HK-2 (cell line): ENCODE data around the gene HERC6.
"Not testable (repeated sequence)": the region's sequence is repeated elsewhere in the genome, so short reads cannot be mapped to it uniquely, and the experiment has no call there.

ENCODE experiments used
- DNase-seq: peaks from one replicate; pipeline ENCODE4 v3.0.0-alpha.2; 2018; ENCODE audit not compliant: unreplicated experiment

Gene HERC6

DNA sequence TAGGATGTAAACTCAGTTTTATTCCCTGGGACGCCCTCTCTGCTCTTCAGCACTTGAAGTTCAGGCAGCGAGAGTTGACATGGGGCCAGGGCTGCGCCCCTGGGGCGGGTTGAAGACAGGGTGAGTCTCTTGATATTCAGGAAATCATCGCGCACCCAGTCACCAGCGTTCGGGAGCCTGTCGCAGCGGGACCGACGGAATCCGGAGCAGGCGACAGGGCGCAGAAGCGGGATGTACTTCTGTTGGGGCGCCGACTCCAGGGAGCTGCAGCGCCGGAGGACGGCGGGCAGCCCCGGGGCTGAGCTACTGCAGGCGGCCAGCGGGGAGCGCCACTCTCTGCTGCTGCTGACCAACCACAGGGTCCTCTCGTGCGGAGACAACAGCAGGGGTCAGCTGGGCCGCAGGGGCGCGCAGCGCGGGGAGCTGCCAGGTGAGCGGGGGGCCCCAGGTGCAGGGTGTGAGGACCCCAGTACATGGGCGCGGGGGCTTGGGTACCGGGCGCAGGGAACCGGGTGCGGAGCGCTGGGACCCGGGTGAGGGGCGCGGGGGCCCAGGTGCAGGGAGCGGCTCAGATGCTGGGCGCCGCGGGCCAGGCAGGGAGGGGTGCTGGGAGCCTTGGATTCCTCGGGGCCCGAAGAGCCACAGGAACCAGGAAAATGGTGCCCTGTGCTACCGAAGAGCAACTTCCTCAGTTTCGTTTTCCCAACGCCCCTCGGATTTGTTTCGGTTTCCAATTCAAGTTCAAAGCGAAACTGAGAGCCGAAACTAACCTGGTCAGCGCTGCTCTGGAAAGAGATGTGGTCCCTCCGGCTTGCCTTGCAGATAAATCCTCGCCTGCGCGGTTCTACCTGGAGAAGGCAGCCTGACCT, at the start of gene HERC6:
HERC6 (plus strand) TSS at position 162 of the 869 bp plus-strand sequence; CDS start at position 232, 70 bp downstream.
- DNase-seq, result peak; percentile 68

DNA sequence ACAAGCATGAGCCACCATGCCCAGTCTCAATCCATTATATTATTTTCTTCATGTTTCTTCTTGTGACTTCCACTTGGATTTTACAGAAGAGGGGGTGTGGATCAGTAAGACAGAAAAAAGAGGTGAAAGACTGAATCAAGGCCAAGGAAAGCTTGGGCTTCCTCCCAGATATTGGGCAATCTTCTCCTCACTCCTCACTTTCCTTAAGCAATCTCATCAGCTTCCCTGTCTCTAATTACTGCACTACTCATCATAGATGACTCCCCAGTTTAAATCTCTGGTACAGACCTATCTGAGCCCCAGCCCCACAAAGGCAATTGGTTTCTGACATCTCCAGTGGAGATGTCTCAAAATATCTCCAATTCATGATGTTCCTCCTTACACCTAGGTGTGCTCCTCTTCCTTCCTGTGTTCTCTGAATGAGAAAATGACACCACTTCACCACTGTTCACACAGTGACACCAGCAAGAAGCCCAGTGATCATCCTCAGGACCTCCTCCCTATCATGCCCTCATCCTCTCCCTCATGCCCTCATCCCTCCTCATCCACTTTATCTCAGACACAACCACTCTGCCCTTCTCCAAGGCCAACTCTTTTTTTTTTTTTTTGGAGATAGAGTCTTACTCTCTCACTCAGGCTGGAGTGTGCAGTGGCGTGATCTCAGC, 44.8 kb upstream of the HERC6 start:
- DNase-seq, result no peak

DNA sequence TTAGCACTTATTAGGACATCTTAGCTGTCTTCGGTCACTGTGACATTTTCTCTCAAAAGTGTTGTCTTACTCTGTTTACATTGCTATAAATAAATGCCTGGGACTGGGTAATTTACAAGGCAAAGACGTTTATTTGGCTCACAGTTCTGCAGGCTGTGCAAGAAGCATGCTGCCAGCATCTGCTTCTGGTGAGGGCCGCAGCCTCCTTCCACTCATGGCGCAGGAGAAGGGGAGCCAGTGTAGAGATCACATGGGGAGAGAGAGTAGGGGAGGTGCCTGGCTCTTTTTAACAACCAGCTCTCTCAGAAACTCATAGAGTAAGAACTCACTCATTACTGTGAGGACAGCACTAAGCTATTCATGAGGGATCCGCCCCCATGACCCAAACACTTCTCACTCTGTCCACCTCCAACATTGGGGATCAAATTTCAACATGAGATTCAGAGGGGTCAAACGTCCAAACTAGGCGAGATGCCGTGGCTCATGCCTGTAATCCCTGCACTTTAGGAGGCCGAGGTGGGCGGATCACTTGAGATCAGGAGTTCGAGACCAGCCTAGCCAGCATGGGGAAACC, 43.5 kb upstream of the HERC6 start:
- no peak for DNase-seq

DNA sequence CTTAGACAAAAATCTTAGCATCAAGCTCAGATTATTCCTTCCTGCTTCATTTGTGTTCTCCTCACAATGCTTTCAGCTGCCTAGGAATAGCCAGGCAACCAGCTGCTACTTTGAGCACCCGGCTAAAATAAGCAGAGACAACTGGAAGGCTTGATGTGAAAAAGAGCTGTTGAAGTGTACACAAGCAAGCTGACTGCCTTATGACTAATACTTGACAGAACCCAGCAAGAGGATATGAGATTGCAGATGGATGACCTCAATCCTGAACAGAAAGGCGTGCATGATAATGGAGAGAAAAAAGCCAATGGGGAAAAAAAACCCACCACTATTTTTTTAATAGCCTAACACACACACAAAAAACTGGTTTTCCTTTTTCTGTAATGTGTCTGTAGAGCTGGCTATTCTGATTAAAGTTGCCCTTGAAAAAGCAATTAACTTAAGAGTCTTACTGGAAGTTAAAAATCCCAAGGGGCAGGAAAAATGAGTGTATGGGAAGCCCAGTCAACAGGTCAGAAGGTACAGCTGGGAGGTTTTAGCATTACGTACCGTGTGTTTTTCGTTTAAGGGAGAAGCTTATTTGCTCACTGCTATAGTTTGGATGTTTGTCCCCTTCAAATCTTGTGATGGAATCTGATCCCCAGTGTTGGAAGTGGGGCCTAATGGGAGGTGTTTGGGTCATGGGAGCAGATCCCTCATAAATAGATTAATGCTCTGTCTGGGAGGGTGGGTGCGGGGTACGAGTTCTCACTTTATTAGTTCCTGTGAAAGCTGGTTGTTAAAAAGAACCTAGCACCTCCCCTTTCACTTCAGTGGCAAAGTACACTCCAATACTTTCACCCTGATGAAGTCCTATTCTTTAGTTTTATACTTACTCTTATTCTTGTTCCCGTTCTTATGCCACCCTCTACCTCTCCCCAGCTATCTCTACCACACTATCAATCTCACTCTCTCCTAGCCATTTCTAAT, 37.1 kb upstream of the HERC6 start:
- DNase-seq, result no peak

DNA sequence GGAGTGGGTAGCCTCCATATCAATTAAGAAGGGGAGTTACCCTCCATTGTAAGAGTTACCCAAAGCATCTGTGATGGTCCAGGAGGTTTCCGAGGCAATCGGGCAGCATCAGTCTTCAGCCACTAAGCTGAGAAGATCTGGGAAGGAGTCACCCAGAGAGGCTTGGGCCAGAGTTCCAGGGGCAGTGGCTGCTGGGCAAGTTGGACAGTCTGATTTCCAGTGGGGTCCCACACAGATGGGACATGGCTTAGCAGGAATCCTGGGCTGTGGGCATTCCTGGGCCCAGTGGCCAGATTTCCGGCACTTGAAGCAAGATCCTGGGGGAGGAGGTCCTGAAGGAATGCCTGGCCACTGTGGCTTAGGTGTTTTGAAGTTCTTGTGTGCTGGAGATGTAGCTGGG, 31.8 kb upstream of the HERC6 start:
- not testable (repeated sequence) for DNase-seq

DNA sequence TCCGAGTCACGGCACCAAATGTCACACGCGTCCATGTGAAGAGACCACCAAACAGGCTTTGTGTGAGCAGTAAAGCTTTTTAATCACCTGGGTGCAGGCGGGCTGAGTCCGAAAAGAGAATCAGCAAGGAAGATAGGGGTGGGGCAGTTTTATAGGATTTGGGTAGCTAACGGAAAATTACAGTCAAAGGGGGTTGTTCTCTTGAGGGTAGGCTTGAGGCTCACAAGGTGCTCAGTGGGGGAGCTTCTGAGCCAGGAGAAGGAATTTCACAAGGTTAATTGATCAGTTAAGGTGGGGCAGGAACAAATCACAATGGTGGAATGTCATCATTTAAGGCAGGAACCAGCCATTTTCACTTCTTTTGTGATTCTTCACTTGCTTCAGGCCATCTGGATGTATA, 29.9 kb upstream of the HERC6 start:
- not testable (repeated sequence) for DNase-seq

DNA sequence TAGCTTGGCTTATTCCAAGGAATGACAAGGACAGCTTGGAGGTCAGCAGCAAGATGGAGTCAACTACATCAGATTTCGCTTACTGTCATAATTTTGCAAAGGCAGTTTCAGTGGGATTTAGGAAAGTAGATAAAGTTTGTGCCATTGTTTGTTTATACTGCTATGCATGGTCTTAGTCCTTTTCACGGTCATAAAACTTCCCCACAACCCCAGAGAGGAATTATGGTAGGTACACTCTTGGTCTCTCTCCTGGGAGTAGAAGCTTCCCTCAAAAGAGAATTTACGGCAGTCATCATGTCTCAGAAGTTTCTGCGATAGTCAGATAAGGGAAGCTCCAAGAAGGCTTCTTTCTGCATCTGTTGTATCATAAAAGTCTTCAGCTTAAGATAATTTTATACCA, 27.9 kb upstream of the HERC6 start:
- no peak for DNase-seq

DNA sequence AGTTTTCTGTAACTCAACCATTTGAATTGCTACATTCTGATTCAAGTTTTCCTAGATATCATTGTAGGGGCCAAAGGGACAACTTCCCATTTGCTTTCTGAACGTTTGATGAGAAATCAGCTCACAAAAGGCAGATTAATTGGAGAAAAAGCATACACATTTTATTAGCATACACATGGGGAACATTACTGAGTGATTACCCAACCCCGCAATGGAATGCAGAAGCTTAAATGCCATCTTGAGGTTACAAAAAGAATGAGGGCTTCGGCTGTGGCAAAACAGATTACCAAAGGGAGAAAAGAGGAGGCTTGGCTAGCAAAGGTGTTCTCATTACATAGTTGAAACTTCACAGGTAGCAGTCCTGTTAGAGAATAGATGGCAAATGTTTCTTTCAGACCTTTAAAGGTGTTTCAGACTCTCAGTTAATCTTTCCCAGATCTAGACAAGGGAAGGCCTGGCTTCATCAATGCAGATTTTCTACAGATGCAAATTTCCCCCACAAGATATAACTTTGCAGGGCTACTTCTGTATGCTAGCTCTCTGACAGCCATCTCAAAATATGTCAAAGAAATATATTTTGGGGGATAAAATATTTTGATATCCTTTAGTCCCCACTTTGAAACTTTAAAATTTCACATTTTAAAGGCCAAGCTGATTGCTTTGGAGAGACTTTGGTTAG, 26.5 kb upstream of the HERC6 start:
- no peak for DNase-seq

DNA sequence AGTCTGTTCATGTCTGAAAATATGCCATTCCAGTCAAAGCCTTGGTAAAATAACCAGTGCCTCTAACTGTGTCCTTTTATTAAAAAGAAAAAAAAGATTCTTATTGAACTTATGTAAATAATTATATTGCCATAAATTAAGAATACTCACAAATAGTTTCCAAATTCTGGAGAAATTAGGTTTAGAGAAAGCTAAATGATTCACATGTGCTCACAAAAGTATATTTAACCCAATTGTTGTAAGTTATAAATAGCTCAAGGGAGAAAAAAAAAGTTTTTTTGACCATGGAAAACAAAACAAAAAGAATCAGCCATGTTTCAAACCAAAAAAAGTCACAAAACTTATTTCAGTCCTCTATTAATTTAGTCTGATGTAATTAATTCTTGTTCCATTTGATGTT, 25.3 kb upstream of the HERC6 start:
- DNase-seq, result no peak

DNA sequence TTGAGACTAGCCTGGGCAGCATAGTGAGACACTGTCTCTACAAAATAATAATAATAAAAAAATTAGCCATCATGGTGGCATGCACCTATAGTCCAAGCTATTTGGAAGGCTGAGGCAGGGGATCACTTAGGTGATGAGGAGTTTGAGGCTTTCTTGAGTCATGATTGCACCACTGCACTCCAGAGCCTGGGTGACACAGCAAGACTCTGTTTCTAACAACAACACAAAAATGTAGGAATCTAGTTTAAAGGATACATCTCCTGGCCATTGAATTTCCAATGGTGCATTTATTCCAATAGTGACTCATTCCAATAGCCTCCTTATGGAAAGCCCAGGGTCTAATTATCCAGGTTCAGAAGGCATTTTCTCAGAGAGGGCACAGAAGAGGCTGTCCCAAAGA, 21.9 kb upstream of the HERC6 start:
- no peak for DNase-seq

DNA sequence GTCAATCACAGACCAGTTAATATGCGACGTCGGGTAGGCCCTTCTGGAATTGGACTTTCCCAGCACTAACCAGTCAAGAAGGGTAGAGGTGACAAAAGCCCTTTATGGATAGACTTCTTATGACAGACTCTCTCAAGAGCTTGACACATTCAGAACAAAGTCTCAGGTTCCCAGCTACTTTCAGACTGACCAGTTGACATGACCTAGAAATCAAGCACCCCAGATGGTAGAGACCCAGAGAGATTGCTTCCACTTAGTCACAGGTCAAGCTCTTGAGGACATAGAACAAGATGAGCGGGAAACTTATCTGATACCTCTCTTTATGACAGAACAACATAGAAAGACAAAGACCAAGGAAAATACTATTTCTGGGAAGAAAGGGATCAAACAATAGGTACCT, 21.4 kb upstream of the HERC6 start:
- DNase-seq, result no peak

DNA sequence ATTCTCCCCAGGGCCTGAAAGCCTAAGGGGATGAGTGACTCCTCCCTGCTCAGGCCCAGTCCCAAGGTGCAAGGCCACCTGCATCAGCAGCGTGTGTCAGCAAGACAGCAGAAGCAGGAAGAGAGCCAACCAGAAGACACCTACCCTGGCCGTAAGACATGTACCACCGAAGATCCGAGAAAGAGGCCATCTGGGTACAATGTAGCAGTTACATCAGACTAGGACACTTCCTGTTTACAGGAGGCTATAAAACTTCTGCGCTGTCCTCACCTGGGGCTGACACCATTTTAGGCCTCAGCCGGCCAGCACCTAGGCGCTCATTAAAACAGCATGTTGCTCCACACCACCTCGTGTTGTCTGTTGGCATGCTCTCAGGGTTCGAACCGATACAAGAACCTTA, 19.1 kb upstream of the HERC6 start:
- no peak for DNase-seq

DNA sequence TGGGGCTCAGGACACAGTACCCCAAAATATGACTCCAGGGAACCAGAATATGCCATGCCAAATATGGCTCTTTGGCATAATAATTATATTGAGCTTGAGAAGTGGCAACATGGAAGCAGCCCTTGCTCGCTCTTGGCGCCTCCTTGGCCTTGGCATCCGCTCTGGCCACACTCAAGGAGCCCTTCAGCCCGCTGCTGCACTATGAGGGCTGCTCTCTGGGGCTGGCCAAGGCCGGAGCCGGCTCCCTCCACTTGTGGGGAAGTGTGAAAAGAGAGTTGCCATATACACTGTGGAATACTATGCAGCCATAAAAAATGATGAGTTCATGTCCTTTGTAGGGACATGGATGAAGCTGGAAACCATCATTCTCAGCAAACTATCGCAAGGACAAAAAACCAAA, 18.4 kb upstream of the HERC6 start:
- no peak for DNase-seq

DNA sequence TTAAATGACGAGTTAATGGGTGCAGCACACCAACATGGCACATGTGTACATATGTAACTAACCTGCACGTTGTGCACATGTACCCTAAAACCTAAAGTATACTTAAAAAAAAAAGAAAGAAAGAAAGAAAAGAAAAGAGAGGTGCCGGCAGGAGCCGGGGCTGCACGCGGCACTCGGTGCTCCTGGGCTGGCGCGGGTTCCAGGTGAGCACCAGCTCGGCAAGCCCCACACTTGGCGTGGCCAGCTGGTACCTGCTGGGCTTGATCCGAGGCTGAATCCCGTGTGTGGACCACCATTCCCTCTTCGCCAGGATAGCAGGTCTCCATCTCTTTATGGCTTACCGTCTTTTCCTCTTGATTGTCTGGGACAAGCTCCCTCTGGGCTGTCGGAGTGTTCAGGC, 17.9 kb upstream of the HERC6 start:
- no peak for DNase-seq

DNA sequence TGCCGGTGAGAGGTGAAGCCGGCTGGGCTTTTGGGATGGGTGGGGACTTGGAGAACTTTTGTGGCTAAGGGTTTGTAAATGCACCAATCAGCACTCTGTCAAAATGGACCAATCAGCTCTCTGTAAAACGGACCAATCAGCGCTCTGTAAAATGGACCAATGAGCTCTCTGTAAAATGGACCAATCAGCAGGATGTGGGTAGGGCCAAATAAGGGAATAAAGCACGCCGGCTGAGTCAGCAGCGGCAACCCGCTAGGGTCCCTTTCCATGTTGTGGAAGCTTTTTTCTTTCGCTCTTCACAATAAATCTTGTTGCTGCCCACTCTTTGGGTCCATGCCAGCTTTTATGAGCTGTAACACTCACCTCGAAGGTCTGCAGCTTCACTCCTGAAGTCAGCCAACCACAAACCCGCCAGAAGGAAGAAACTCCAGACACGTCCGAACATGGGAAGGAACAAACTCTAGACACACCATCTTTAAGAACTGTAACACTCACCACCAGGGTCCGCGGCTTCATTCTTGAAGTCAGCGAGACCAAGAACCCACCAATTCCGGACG, 17.4 kb upstream of the HERC6 start:
- not testable (repeated sequence) for DNase-seq

DNA sequence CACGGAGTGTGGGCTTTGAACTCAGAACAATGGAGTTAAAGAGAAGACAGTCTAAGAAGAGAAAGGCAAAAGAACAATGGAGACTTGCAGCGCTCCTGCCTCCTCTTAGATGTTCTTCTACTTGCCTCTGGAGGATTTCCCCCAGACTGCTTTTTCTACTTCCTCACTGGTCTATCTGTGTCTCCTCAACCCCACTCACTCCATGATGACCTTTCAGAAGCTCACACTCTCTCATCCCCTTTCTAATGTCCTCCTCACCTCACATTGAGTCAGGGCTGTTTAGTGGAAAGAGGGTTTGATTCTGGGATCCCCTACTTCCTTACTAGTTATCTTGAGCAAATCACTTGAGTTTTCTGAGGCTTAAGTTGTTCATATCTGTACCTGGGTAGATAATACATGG, 12.2 kb upstream of the HERC6 start:
- DNase-seq, result no peak

DNA sequence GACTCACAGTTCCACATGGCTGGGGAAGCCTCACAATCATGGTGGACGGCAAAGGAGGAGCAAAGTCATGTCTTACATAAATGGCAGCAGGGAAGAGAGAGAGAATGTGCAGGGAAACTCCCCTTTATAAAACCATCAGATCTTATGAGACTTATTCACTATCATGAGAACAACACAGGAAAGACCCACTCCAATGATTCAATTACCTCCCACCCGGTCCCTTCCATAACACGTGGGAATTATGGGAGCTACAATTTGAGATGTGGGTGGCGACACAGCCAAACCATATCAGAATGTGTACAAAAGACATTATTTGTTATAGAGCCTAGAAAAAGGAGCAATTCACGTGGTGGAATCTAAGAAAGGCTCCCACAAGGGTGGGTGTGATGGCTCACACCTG, 10.8 kb upstream of the HERC6 start:
- DNase-seq, result no peak

DNA sequence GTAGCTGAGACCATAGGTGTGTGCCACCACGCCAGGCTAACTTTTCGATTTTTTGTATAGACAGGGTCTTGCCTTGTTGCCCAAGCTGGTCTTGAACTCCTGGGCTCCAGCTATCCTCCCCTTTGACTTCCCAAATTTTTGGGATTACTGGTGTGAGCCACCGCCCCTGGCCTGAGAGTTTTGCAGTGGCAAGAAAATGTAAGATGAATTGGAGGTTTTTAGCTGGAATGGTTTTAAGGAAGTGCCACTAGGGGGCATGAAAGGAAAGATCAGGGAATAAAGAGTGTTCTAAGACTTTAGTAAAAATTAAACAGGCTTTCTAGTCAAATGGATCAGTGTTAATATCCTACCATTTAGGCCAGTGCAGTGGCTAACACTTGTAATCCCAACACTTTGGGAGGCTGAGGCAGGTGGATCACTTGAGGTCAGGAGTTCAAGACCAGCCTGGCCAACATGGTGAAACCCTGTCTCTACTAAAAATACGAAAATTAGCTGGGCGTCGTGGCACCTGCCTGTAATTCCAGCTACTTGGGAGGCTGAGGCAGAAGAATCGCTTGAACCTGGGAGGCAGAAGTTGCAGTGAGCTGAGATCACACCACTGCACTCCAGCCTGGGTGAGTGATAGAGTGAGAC, 9.4 kb upstream of the HERC6 start:
- DNase-seq, result not testable (repeated sequence)

DNA sequence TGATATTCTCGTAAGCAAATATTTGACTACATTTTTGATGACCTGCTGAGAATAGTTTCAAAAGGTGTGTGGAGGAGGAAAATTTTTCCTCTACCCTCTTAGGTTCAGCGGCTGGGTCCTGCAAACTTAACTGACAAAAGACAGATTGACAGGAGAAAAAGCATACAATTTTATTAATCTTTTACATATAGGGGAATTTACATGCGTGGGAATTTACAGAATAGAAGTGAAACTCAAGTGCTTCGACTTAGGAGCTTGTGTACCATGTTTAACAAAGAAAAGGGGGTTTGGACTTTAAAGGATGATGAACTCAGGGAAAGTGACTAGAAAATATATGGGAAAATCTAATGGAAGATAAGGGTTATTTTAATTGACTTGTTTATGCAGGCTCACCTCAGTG, 2.5 kb downstream of the HERC6 start:
- no peak for DNase-seq

DNA sequence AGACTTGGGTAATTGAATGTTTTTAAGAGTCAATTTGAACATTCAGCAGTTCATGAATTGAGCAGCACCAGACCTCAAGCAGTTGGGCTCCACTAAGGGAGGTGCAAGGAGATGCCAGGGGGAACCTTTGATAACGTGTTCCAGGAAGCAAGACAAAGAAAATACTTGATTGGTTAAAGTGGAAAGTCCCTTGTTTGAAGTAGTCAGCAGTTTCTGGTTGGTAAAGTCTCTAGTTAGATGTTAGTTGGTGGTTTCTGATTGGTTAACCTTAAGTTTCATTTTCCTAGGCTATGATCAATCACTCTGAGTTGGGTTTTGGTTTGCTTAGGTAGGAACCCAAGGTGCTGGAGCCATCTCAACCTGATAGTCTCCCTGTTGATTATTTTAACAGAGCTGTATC, 4.0 kb downstream of the HERC6 start:
- no peak for DNase-seq
